Stimulated activated CD4-positive, alpha-beta T cell treated with anti-CD3 and anti-CD28 coated beads, Interleukin-4, amount 100 ng/mL, for 1 hour (primary cell): ENCODE data around the gene EPHB1.

Experiments used
- DNase-seq: peaks from one replicate; pipeline ENCODE4 v3.0.0-alpha.2; 2020

Gene EPHB1

GRCh38 chr3:135272026-135272669 is 477.1 kb downstream of the EPHB1 start:
- DNase-seq = no peak

DNA sequence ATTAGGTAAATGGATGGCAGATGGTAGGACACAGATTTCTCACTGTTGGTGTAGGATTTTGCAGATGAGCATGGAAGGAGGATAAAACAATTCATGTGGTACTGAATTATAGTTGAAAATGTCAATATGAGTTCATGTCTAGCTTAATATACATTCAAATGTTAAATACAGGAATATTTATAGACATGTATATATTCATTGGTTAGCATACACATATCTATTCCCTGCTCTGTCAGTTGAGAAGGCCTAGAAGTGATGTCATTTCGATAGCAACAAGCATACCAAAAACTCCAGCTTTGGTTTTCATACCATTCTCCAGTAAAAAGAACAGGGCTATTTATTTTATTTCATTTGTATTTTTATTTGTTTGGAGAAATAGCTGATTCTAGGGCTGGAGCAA is 497.1 kb downstream of the EPHB1 start:
- DNase-seq = no peak

DNA sequence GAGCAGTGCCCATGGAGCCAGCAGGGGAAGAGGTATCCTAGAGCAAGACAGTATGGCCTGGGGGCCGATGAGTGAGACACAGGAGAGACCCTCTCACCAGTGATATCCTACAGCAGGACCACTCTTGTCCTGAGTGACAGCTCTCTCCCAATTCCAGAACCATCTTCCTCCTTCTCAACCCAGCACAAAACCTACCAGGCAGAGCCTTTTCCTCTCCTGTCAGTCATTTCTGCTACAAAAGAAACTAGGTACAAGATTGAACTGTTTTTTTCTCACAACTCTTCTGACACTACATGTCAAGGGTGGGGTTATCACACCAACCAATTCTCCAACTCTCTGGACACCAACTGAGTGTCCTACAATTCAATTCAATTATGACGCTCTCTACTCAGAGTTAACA is 506.6 kb downstream of the EPHB1 start:
- no peak for DNase-seq

- no peak for DNase-seq
These were observed 509.3 kb downstream of the EPHB1 start for GRCh38 chr3:135304378-135304777.
